NCI-H1417 treated with DMSO at 0.1 percent for 48 hours (cell line): Measurements from ENCODE around the gene LNP1.
A peak's percentile ranks its signal among the peaks of the same experiment; 100 is the strongest.
"Not testable (repeated sequence)": the region's sequence is repeated elsewhere in the genome, so short reads cannot be mapped to it uniquely, and the experiment has no call there.

Source experiments
- DNase-seq: peaks from one replicate; lab custom pipeline; 2025; lab: John Stamatoyannopoulos, UW

LNP1 gene

DNA sequence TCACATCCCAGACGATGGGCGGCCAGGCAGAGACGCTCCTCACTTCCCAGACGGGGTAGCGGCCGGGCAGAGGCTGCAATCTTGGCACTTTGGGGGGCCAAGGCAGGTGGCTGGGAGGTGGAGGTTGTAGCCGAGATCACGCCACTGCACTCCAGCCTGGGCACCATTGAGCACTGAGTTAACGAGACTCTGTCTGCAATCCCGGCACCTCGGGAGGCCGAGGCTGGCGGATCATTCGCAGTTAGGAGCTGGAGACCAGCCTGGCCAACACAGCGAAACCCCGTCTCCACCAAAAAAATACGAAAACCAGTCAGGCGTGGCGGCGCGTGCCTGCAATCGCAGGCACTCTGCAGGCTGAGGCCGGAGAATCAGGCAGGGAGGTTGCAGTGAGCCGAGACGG lies 77.2 kb downstream of the LNP1 start:
- not testable (repeated sequence) for DNase-seq

DNA sequence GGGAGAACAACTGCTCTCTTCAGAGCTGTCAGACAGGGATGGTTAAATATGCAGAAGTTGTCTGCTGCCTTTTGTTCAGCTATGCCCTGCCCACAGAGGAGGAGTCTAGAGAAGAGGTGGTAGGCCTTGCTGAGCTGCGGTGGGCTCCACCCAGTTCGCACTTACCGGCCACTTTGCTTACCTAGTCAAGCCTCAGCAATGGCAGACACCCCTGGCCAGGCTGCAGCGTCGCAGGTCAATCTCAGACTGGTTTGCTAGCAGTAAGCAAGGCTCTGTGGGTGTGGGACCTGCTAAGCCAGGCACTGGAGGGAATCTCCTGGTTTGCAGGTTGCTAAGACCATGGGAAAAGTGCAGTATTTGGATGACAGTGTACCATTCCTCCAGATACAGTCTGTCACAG lies 78.7 kb downstream of the LNP1 start:
- DNase-seq: no peak

DNA sequence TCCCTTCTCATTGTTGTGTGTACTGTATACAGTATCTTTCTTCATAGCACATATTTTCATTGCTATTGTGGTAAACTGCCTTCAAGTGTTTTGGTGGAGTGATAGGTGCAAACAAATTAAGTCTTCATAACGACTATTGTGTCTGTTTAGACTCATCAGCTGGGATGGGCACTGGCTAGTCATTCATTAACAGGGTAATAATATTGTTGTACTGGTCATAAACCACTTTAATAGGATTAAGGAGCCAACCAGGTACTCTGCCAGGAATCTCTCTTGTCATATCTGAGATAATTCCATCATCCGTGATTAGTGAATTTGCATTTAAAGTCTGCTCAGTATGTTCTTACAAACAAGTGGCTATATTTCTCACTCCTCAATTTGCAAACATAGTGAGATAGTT lies 80.8 kb downstream of the LNP1 start:
- no peak for DNase-seq

DNA sequence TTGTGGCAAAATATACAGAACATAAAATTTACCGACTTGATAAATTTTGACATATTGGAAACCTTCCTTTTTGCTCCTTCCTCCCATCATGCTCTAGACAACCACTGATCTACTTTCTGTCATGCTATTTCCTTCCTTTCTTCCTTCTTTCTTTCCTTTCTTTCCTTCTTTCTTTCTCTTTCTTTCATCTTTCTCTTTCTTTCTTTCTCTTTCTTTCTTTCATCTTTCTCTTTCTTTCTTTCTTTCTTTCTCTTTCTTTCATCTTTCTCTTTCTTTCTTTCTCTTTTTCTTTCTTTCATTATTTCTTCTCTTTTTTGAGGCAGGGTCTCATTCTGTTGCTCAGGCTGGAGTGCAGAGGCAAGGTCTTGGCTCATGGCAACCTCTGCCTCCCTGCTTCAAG lies 82.2 kb downstream of the LNP1 start:
- no peak for DNase-seq

DNA sequence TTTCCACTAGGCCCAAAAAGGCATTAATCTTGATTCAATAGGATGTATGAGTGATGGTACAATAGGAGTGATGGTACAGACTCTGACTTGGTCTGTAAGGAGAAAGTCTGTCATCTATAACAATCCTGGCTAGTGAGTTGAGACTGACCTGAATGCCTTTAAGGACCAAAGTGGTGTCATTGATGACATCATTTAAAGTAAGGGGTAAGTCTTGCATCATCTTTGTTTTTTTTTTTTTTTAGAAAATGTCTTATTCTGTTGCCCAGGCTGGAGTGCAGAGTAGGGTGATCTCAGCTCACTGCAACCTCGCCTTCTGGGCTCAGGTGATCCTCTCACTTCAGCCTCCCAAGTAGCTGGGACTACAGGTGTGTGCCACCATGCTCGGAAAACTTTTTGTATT lies 85.5 kb downstream of the LNP1 start:
- no peak for DNase-seq

DNA sequence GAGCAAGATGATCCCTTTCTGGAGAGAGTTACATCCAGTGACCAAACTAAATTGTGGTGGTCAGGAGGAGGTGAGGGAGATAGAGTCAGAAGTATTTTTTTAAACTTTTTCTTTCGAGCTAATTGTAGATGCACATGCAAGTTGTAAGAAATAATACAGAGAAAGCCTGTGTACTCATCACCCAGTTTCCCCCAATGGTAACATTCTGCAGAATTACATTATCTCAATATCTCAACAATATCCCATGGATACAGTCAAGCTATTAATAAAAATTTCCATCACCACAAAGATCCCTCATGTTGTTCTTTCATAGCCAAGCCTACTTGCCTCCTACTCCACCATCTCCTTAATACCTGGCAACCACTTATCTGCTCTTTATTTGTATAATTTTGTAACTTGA lies 87.8 kb downstream of the LNP1 start:
- DNase-seq: no peak

DNA sequence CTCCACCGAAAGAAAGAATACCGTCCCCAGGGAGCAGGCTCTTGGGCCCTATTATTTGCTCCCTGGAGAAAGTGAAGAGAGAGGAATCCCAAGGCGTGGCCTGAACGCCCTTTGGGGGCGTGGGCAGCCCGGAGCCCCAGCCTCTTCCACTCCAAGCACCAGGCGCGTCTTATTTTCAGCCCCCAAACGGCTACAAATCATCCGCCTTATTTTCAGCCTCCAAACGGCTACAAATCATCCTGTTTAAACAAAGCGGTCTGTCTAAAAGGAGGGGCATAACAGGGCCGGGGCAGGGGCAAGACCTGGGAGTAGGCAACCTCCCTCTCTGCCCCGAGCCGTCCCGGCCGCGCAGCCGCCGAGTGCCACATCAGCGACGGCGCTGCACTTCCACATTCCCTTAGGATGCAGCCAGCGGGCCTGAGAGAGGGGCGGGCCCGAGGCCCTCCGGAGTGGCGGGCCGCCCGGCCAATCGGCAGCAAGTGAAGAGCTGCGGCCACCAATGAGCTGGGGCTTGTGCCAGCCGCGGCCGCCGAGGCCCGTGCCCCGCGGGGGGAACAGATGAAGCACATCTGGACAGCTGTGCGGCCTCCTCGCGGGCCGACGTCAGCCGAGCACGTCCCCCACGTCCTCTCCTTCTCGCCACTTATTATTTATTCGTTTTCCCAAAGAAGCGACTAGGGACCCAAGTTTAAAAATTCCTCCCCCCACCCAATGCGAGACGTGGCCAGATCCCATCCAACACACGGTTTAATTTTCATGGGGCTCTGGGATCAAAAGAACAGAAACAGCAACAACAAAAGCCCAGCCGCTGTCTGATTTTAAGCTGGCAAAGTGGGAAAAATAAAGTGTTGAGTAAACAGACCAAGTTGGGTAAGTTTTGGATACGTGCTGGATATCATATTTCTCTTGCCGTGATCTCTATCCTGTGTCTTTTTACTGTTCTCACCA lies 91.0 kb downstream of the LNP1 start, which contains the start of gene TMEM45A:
TMEM45A (plus strand) TSS at position 561 of the 948 bp plus-strand sequence. CDS start 62,593 bp downstream, outside the sequence.
- peak; percentile 53 for DNase-seq

DNA sequence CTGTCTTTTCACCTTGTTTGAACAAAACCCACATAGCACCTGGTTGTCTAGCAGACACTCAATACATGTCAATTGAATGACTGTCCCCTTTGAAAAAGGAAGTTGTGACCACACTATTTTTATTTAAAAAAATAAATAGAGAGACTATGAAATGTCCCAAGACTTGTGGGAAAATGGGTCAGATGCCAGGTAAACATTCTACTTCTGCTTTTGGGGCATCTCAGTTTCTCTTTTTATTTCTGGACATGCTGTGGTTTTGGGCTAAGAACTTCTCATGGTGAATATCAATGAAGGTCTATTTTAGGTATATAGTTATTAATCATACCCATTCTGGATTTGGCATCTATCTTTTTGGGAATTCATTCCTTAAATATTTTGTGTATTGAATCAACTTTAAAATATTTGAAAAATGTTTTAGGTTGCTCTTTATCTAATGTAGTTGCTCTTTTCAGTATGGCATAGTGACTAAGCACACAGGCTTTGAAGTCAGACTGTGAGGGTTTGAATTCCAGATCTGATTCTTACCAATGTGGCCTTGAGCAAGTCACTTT lies 95.4 kb downstream of the LNP1 start:
- DNase-seq: no peak

DNA sequence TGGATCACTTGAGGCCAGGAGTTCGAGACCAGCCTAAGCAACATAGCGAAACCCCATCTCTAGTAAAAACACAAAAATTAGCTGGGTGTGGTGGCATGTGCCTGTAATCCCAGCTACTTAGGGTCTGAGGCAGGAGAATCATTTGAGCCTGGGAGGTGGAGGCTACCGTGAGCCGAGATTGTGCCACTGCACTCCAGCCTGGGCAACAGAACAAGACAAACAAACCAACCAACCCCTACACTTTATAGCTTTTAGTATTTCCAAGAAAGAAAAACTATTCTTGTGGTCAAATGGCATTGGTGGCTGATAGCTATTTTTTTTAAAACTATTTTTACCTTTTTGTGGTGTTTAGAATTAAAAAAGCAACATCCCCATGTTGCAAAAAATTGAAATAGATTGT lies 98.3 kb downstream of the LNP1 start:
- DNase-seq: no peak

DNA sequence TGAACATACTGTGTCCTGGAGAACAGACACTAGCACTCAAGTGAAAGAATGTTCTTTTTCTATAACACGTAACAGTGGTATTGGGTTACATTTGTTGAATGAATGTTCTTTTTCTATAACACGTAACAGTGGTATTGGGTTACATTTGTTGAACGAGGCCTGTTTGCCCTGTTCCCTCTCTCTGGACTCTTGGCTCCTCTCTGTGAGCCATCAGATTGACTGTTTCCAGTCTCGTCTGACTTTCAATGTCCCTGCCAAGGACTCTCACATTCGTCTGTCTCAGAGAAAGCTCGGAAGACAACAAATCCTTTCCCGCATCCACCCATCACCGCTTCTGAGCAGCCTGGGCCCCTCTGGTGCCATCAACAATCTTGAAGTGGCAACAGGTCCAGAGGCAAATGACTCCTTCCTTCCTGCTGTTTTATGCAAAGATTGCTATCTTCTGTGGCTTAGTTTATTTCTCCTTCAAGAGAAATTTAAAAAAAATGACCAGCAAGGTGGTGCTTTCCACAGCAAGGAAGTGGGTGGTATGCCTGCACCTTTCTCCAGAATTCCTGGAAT lies 99.1 kb downstream of the LNP1 start:
- no peak for DNase-seq

DNA sequence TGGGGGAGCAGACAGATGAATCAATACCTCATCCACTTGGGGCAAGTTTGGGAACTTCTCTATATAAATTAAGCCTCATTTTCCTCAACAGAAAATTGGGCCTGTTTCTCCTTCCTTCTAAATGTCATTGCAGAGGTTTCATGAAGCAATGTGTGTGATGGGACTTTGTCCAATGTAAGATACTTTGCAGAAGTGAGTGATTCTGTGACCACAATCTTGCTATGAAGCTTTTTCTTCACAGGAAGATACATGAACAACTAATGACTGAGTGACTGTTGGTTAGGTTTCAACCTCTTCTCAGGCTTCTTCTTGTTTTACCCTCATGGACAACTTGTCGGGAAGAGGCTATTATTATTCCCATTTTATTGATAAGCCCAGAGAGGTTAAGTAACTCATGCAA lies 102.1 kb downstream of the LNP1 start:
- DNase-seq: no peak
